IMR-90 (cell line): Measurements from ENCODE around the gene ACOT7. TPM values are rescaled to one million over a fixed set of nuclear protein-coding genes. Genes with fewer than 3 reads are reported as not detected.

Experiments
- ATAC-seq: fragments of 200-7000 bp; cut with Tn5 transposase; 2 replicates; pipeline ENCODE4 v1.9.1; 2020; ENCODE audit warnings: low read depth, mild to moderate bottlenecking, moderate library complexity
- BruUV-seq: library from RNA; stranded (reverse); fragments of 400-500 nt; replicated peaks from 2 replicates; lab custom pipeline; 2021; lab: Mats Ljungman, UMichigan
- CTCF ChIA-PET: fragments of 300-600 bp; formaldehyde crosslinking; extraction: SDS; loops from one replicate; lab custom pipeline; 2021; ENCODE audit warnings: antibody characterized with exemption; lab: Yijun Ruan, JAX
- POLR2A ChIA-PET: fragments of 300-600 bp; sonication (Branson Sonifier 250); formaldehyde crosslinking; loops from one replicate; lab custom pipeline; 2022; ENCODE audit warnings: antibody characterized with exemption; ENCODE audit not compliant: unreplicated experiment; lab: Charles Lee
- DNase-seq: peaks from one replicate; pipeline ENCODE4 v3.0.0; 2013
- H2AFZ ChIP-seq: replicated peaks from 2 replicates; pipeline ENCODE3; 2013; ENCODE audit warnings: low read length, mild to moderate bottlenecking; ENCODE audit not compliant: poor library complexity
- H2AK5ac ChIP-seq: 2 replicates; pipeline ENCODE4 v1.6.1; 2013; ENCODE audit warnings: low read depth, low read length, inconsistent platforms
- H2AK9ac ChIP-seq: replicated peaks from 2 replicates; pipeline ENCODE3; 2013; ENCODE audit warnings: mild to moderate bottlenecking, low read depth, low read length, moderate library complexity; ENCODE audit not compliant: poor library complexity
- H2BK120ac ChIP-seq: 2 replicates; pipeline ENCODE4 v1.6.1; 2013; ENCODE audit warnings: low read depth, low read length, inconsistent platforms
- H2BK15ac ChIP-seq: 3 replicates; pipeline ENCODE4 v1.6.1; 2013; ENCODE audit warnings: low read depth, low read length, inconsistent platforms
- H2BK20ac ChIP-seq: 2 replicates; pipeline ENCODE4 v1.6.1; 2013; ENCODE audit warnings: low read depth, mild to moderate bottlenecking, inconsistent platforms, low read length, moderate library complexity
- H2BK5ac ChIP-seq: 2 replicates; pipeline ENCODE4 v1.6.1; 2013; ENCODE audit warnings: mild to moderate bottlenecking, low read depth, low read length, inconsistent platforms; ENCODE audit not compliant: poor library complexity, severe bottlenecking
- H3K14ac ChIP-seq: replicated peaks from 2 replicates; pipeline ENCODE4 v1.6.1; 2013; ENCODE audit warnings: low read depth, low read length, inconsistent platforms
- H3K18ac ChIP-seq: 2 replicates; pipeline ENCODE4 v1.6.1; 2013; ENCODE audit warnings: low read depth, low read length, control low read depth
- H3K23ac ChIP-seq: 2 replicates; pipeline ENCODE4 v1.6.1; 2013; ENCODE audit warnings: low read depth, low read length, inconsistent platforms
- H3K27ac ChIP-seq: 2 replicates; pipeline ENCODE4 v1.5.1; 2013; ENCODE audit warnings: mild to moderate bottlenecking, control low read depth, low read length; ENCODE audit not compliant: insufficient read depth
- H3K27me3 ChIP-seq: 2 replicates; pipeline ENCODE4 v1.6.1; 2013; ENCODE audit warnings: low read length; ENCODE audit not compliant: control insufficient read depth, insufficient read depth
- H3K36me3 ChIP-seq: 2 replicates; pipeline ENCODE4 v1.6.1; 2013; ENCODE audit warnings: low read length, mixed read lengths; ENCODE audit not compliant: control insufficient read depth, insufficient read depth
- H3K4ac ChIP-seq: 2 replicates; pipeline ENCODE4 v1.6.1; 2013; ENCODE audit warnings: low read depth, low read length, inconsistent platforms
- H3K4me1 ChIP-seq: 2 replicates; pipeline ENCODE4 v1.6.1; 2013; ENCODE audit warnings: low read length, mixed read lengths; ENCODE audit not compliant: control insufficient read depth, insufficient read depth
- H3K4me2 ChIP-seq: 2 replicates; pipeline ENCODE4 v1.6.1; 2013; ENCODE audit warnings: low read depth, mild to moderate bottlenecking, control low read depth, low read length, moderate library complexity
- H3K4me3 ChIP-seq: 2 replicates; pipeline ENCODE4 v1.5.1; 2013; ENCODE audit warnings: low read depth, mild to moderate bottlenecking, control low read depth, low read length, moderate library complexity; ENCODE audit not compliant: insufficient read depth
- H3K56ac ChIP-seq: 2 replicates; pipeline ENCODE4 v1.6.1; 2013; ENCODE audit warnings: low read length, inconsistent platforms; ENCODE audit not compliant: insufficient read depth; ENCODE audit errors: extremely low read depth
- H3K79me1 ChIP-seq, 2 experiments: 2 replicates each; pipeline ENCODE4 v1.6.1; 2013; ENCODE audit warnings: low read length in 2 of 2, inconsistent platforms in 1 of 2, low read depth in 1 of 2
- H3K9ac ChIP-seq: 2 replicates; pipeline ENCODE4 v1.6.1; 2013; ENCODE audit warnings: low read depth, low read length, control low read depth
- H3K9me1 ChIP-seq: 2 replicates; pipeline ENCODE4 v1.6.1; 2013; ENCODE audit warnings: low read length, inconsistent platforms; ENCODE audit not compliant: insufficient read depth
- H3K9me3 ChIP-seq: 2 replicates; pipeline ENCODE4 v1.6.1; 2013; ENCODE audit warnings: low read length; ENCODE audit not compliant: control insufficient read depth, insufficient read depth
- H4K20me1 ChIP-seq: 2 replicates; pipeline ENCODE4 v1.6.1; 2013; ENCODE audit warnings: low read length, inconsistent platforms; ENCODE audit not compliant: insufficient read depth
- H4K5ac ChIP-seq: 2 replicates; pipeline ENCODE4 v1.6.1; 2013; ENCODE audit warnings: mild to moderate bottlenecking, low read depth, low read length, control low read depth
- H4K8ac ChIP-seq, 2 experiments: 2 replicates each; pipeline ENCODE4 v1.6.1; 2013; ENCODE audit warnings: low read depth in 2 of 2, low read length in 2 of 2, control low read depth in 1 of 2, inconsistent platforms in 1 of 2
- H4K91ac ChIP-seq: 2 replicates; pipeline ENCODE4 v1.6.1; 2013; ENCODE audit warnings: low read depth, low read length, inconsistent platforms; ENCODE audit not compliant: insufficient read depth
- BHLHE40 ChIP-seq: fragments of 150-350 bp; IDR thresholded peaks from 2 replicates; pipeline ENCODE4 v1.6.1; 2016; ENCODE audit warnings: mild to moderate bottlenecking, low read depth, low read length
- CEBPB ChIP-seq: IDR thresholded peaks from 2 replicates; pipeline ENCODE4 v1.6.1; 2012; ENCODE audit warnings: low read depth, low read length, improper control_type of control experiment
- CHD1 ChIP-seq: IDR thresholded peaks from 2 replicates; pipeline ENCODE4 v1.6.1; 2012; ENCODE audit warnings: low read depth, low read length, improper control_type of control experiment
- FOS ChIP-seq: fragments of 150-350 bp; IDR thresholded peaks from 2 replicates; pipeline ENCODE4 v1.6.1; 2016; ENCODE audit warnings: low read depth, low read length
- MAFK ChIP-seq: IDR thresholded peaks from 2 replicates; pipeline ENCODE4 v1.6.1; 2012; ENCODE audit warnings: low read depth, low read length, improper control_type of control experiment
- MAZ ChIP-seq: IDR thresholded peaks from 2 replicates; pipeline ENCODE4 v1.6.1; 2012; ENCODE audit warnings: low read depth, mild to moderate bottlenecking, low read length, improper control_type of control experiment, moderate library complexity, borderline replicate concordance
- MXI1 ChIP-seq: IDR thresholded peaks from 2 replicates; pipeline ENCODE4 v1.6.1; 2012; ENCODE audit warnings: low read depth, mild to moderate bottlenecking, low read length, moderate library complexity, borderline replicate concordance
- NFE2L2 ChIP-seq: fragments of 150-350 bp; IDR thresholded peaks from 2 replicates; pipeline ENCODE4 v1.6.1; 2016; ENCODE audit warnings: low read depth, mild to moderate bottlenecking, low read length
- POLR2A ChIP-seq: IDR thresholded peaks from 2 replicates; pipeline ENCODE4 v1.6.1; 2012; ENCODE audit warnings: mild to moderate bottlenecking, low read depth, low read length
- RAD21 ChIP-seq: IDR thresholded peaks from 2 replicates; pipeline ENCODE4 v1.6.1; 2012; ENCODE audit warnings: low read length, improper control_type of control experiment
- RCOR1 ChIP-seq: IDR thresholded peaks from 2 replicates; pipeline ENCODE4 v1.6.1; 2012; ENCODE audit warnings: mild to moderate bottlenecking, low read length, improper control_type of control experiment; ENCODE audit not compliant: insufficient replicate concordance
- RFX5 ChIP-seq: IDR thresholded peaks from 2 replicates; pipeline ENCODE4 v1.8.0; 2012; ENCODE audit warnings: low read depth, mild to moderate bottlenecking, low read length, moderate library complexity
- SMC3 ChIP-seq: fragments of 150-350 bp; IDR thresholded peaks from 2 replicates; pipeline ENCODE4 v1.6.1; 2016; ENCODE audit warnings: low read depth, mild to moderate bottlenecking, antibody characterized with exemption, low read length, moderate library complexity
- WGBS, 2 experiments: methylation state at CpG; one replicate each; pipeline versions ENCODE4 v1.1.5 to v1.1.7; 2013; ENCODE audit warnings: missing lambda C conversion rate in 2 of 2; ENCODE audit not compliant: insufficient read length in 1 of 2; ENCODE audit errors: extremely low coverage in 2 of 2; 5-methylcytosine and 5-hydroxymethylcytosine counted together
- dilution Hi-C: fragments of 300-500 bp; cut with HindIII; formaldehyde crosslinking; loops from one replicate; pipeline ENCODE4 v1.14.3; 2018; ENCODE audit warnings: low sequenced_read_pairs; ENCODE audit not compliant: unreplicated experiment
- in situ Hi-C: fragments of 300-500 bp; cut with MboI; formaldehyde crosslinking; loops from 3 replicates; pipeline ENCODE4 v1.14.3; 2019; ENCODE audit warnings: low sequenced_read_pairs, inconsistent platforms, mixed read lengths
- intact Hi-C: fragments of 100-400 bp; cut with micrococcal nuclease; formaldehyde crosslinking; loops from 2 replicates; pipeline ENCODE4 v1.10.0; 2022
- polyA plus RNA-seq, 3 experiments: library from polyadenylated mRNA; depleted of rRNA; stranded (reverse); fragments of >200 nt; gene quantifications; 2 replicates each; pipeline ENCODE4 v1.2.3, GENCODE V29; 2012; ENCODE audit warnings: low replicate concordance in 1 of 3
- total RNA-seq: library from RNA; depleted of rRNA; stranded (reverse); fragments of >200 nt; gene quantifications from 2 replicates; pipeline ENCODE4 v1.2.3, GENCODE V29; 2012
- TF ChIP-seq, protein P1 (sequence below): fragments of 150-350 bp; IDR thresholded peaks from 2 replicates; pipeline ENCODE4 v1.6.1; 2017; ENCODE audit warnings: mild to moderate bottlenecking, antibody characterized with exemption, low read length, low read depth
- TF ChIP-seq, protein P2 (sequence below): fragments of 150-350 bp; IDR thresholded peaks from 2 replicates; pipeline ENCODE4 v1.6.1; 2016; ENCODE audit warnings: low read depth, mild to moderate bottlenecking, low read length, moderate library complexity, borderline replicate concordance
- TF ChIP-seq, protein P3 (sequence below): conservative IDR thresholded peaks from 2 replicates; pipeline ENCODE4 v1.5.1; 2012; ENCODE audit warnings: mild to moderate bottlenecking, low read depth, low read length, improper control_type of control experiment

The ACOT7 gene
- total and polyA plus RNA-seq, 2 of the 4 experiments (the other 2 are of a cell fraction) = 51.6 to 242 TPM

DNA sequence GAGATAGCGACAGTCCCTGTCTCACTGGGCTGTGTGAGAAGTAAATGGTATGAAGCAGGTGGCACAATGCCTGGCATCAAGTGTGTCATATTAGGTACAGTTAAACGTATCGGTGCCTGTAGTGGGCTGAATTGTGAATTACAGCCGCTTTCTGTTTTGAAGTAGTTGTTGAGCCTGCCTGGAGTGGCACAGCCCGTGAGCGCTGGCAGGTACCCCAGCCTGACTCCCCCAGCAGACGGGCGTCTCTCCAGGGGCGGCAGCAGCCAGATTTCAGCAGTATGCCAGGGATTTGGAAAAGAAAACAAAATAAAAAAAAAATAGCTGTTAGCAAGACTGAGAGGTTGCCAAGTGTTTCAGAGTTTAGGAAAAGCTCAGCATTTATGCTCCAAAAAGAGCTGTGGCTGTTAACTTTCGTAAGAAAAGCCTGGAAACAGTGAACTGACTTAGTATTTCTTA lies 106.1 kb downstream of the ACOT7 start:
- H3K4me1 ChIP-seq = no peaks in the 10 kb centered on the region
- no peak overlapping the region for H2AK5ac ChIP-seq
- in situ Hi-C loops = no loop called here
- no peak overlapping the region for H3K4me3 ChIP-seq
- H3K36me3 ChIP-seq = peaks cover 3% of the 10 kb centered on the region; the same call in 1 of the 2 replicates
- no peak overlapping the region for H4K5ac ChIP-seq
- no TSS peak for BruUV-seq
- no peak overlapping the region for H2BK15ac ChIP-seq
- 73% methylated on average over 6 of the region's 10 CpGs; no CpG with 5 or more reads in 1 of the 2 experiments for WGBS, 2 experiments
- no peak overlapping the region for H2BK20ac ChIP-seq
- H3K18ac ChIP-seq = no peak overlapping the region
- ChIA-PET POLR2A (no interaction called here), CTCF (no interaction called here)
- no peak for ATAC-seq
- H3K9ac ChIP-seq = no peak overlapping the region
- no peak overlapping the region for H2BK120ac ChIP-seq
- no peak for DNase-seq
- H3K27me3 ChIP-seq = no peaks in the 10 kb centered on the region
- no peak overlapping the region for H3K56ac ChIP-seq
- H3K14ac ChIP-seq = no peak overlapping the region
- TF ChIP-seq RCOR1 = no peak
- TF ChIP-seq NFE2L2 = no peak
- no peak for TF ChIP-seq FOS
- no peak for TF ChIP-seq CHD1
- TF ChIP-seq BHLHE40 = no peak
- TF ChIP-seq, protein P1, sequence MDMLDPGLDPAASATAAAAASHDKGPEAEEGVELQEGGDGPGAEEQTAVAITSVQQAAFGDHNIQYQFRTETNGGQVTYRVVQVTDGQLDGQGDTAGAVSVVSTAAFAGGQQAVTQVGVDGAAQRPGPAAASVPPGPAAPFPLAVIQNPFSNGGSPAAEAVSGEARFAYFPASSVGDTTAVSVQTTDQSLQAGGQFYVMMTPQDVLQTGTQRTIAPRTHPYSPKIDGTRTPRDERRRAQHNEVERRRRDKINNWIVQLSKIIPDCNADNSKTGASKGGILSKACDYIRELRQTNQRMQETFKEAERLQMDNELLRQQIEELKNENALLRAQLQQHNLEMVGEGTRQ = no peak
- TF ChIP-seq MXI1 = no peak
- no peak for TF ChIP-seq MAZ
- TF ChIP-seq, protein P2, sequence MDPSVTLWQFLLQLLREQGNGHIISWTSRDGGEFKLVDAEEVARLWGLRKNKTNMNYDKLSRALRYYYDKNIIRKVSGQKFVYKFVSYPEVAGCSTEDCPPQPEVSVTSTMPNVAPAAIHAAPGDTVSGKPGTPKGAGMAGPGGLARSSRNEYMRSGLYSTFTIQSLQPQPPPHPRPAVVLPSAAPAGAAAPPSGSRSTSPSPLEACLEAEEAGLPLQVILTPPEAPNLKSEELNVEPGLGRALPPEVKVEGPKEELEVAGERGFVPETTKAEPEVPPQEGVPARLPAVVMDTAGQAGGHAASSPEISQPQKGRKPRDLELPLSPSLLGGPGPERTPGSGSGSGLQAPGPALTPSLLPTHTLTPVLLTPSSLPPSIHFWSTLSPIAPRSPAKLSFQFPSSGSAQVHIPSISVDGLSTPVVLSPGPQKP = no peak
- TF ChIP-seq RAD21 = no peak
- no peak for TF ChIP-seq MAFK
- TF ChIP-seq, protein P3, sequence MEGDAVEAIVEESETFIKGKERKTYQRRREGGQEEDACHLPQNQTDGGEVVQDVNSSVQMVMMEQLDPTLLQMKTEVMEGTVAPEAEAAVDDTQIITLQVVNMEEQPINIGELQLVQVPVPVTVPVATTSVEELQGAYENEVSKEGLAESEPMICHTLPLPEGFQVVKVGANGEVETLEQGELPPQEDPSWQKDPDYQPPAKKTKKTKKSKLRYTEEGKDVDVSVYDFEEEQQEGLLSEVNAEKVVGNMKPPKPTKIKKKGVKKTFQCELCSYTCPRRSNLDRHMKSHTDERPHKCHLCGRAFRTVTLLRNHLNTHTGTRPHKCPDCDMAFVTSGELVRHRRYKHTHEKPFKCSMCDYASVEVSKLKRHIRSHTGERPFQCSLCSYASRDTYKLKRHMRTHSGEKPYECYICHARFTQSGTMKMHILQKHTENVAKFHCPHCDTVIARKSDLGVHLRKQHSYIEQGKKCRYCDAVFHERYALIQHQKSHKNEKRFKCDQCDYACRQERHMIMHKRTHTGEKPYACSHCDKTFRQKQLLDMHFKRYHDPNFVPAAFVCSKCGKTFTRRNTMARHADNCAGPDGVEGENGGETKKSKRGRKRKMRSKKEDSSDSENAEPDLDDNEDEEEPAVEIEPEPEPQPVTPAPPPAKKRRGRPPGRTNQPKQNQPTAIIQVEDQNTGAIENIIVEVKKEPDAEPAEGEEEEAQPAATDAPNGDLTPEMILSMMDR = no peak
- no peak for TF ChIP-seq RFX5
- TF ChIP-seq CEBPB = no peak
- TF ChIP-seq SMC3 = no peak
- TF ChIP-seq POLR2A = no peak
- H4K8ac ChIP-seq = no peak overlapping the region
- H3K4ac ChIP-seq = no peak overlapping the region
- no peak overlapping the region for H3K27ac ChIP-seq
- no peak overlapping the region for H2BK5ac ChIP-seq
- dilution Hi-C loops = no loop called here
- H4K20me1 ChIP-seq = no peaks in the 10 kb centered on the region
- no peaks in the 10 kb centered on the region for H3K9me3 ChIP-seq
- H3K4me2 ChIP-seq = no peak overlapping the region
- no peak overlapping the region for H2AK9ac ChIP-seq
- H4K91ac ChIP-seq = no peak overlapping the region
- no peaks in the 10 kb centered on the region; a peak in 1 of 4 replicates for H3K79me1 ChIP-seq
- H3K9me1 ChIP-seq = no peaks in the 10 kb centered on the region
- intact Hi-C loops = no loop called here
- H3K23ac ChIP-seq = no peak overlapping the region
- H2AFZ ChIP-seq = no peak overlapping the region
